Lung (tissue), 12 donors: ENCODE data around the gene OGFOD3. TPM values are rescaled to one million over a fixed set of nuclear protein-coding genes. Genes with fewer than 3 reads are reported as not detected.

Source experiments
- ATAC-seq: fragments of 200-7000 bp; cut with Tn5 transposase; one replicate; pipeline ENCODE4 v1.9.1; 2020; ENCODE audit warnings: moderate number of reproducible peaks; ENCODE audit not compliant: insufficient read depth, low FRiP score
- DNase-seq, 3 donors: peaks; one replicate each; pipeline ENCODE4 v3.0.0-alpha.2; 2013 to 2017
- H3K27ac ChIP-seq, 2 donors: one replicate each; pipeline ENCODE4 v1.5.1; 2013; ENCODE audit warnings: mild to moderate bottlenecking in 2 of 2, moderate library complexity in 2 of 2, control low read depth in 1 of 2, inconsistent platforms in 1 of 2, low read depth in 1 of 2, low read length in 1 of 2
- H3K27me3 ChIP-seq, 3 donors: one replicate each; pipeline ENCODE4 v1.5.1; 2013; ENCODE audit warnings: low read length in 2 of 3; ENCODE audit not compliant: control insufficient read depth in 3 of 3, insufficient read depth in 3 of 3
- H3K36me3 ChIP-seq, 4 donors: one replicate each; pipeline ENCODE4 v1.5.1; 2013; ENCODE audit warnings: low read length in 4 of 4, mild to moderate bottlenecking in 1 of 4, moderate library complexity in 1 of 4; ENCODE audit not compliant: control insufficient read depth in 4 of 4, insufficient read depth in 4 of 4
- H3K4me1 ChIP-seq, 5 donors: one replicate each; pipeline ENCODE4 v1.5.1; 2013; ENCODE audit warnings: low read length in 5 of 5, mild to moderate bottlenecking in 2 of 5, moderate library complexity in 1 of 5; ENCODE audit not compliant: control insufficient read depth in 5 of 5, insufficient read depth in 5 of 5
- H3K4me3 ChIP-seq: one replicate; pipeline ENCODE4 v1.5.1; 2013; ENCODE audit warnings: mild to moderate bottlenecking, control low read depth, moderate library complexity
- H3K9ac ChIP-seq, 2 donors: one replicate each; pipeline ENCODE4 v1.5.1; 2013; ENCODE audit warnings: low read length in 2 of 2, control low read depth in 1 of 2; ENCODE audit not compliant: insufficient read depth in 1 of 2
- H3K9me3 ChIP-seq, 4 donors: one replicate each; pipeline ENCODE4 v1.5.1; 2013; ENCODE audit warnings: low read length in 3 of 4, mild to moderate bottlenecking in 1 of 4, moderate library complexity in 1 of 4; ENCODE audit not compliant: control insufficient read depth in 4 of 4, insufficient read depth in 3 of 4
- WGBS, 2 donors: extraction: QIAGEN DNeasy Blood & Tissue Kit; methylation state at CpG; one replicate each; pipeline ENCODE4 v1.1.7; 2013; 5-methylcytosine and 5-hydroxymethylcytosine counted together
- polyA plus RNA-seq, 2 donors: library from polyadenylated mRNA; stranded (reverse); fragments of 200-250 nt; gene quantifications; one replicate each; pipeline ENCODE4 v1.2.1, GENCODE V29; 2013
- total RNA-seq, 2 donors: library from RNA; depleted of rRNA in 1 of 2; stranded (reverse); fragments of >200 nt in 1 of 2; gene quantifications; one replicate each; pipeline ENCODE4 v1.2.1, GENCODE V29; 2014 to 2021
- TF ChIP-seq, protein P1 (sequence below): IDR thresholded peaks from 2 replicates; pipeline ENCODE4 v1.5.1; 2012; ENCODE audit warnings: mild to moderate bottlenecking; ENCODE audit errors: control extremely low read depth, extremely low read depth
- donor health status: control.
- donor health status: control.
- donor health status: Bipolar disorder and iron deficiency.
- donor health status: healthy.
- donor health status: DM: yes; HTN: yes; CAD: no.

Gene OGFOD3
- total and polyA plus RNA-seq, 4 donors = 20.6 to 41.6 (median 29.8) TPM

DNA sequence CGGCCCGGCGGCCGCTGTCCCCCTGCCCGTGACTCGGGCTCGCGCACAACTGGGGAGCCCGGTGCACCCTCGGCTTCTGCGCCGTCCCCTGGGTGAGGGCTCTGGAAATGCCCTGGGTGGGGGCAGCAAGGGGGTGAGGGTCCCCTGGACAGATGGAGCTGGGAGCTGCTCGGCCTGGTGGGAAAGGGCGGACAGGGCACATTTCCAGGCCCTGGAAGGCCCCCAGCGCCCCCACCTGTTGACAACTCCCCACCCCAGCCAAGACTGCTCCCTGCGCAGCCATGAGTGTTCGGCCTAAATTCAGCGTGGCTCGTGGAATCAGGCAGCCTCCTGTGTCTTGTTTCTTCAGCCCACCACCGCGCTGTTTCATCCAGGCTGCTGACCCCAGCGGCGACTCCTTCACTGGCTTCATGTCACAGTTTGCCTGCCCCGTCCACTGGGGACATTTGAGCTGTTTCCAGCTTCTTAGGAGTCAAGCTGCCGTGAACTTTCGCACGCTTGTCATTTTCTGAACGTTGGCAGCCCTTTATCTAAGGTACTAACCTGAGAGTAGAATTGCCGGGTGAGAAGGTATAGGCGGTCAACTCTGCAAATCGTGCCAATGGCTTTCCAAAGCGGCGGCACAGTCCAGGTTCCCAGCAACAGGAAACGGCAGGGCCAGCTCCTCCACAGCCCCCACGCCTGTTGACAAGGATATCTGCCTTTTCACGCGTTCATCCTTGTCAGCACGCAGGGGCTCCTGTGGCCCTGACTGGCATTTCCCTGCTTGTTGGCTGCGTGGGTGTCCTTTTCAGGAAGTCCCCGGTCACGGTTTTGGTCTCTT lies 45.9 kb downstream of the OGFOD3 start:
- TF ChIP-seq, protein P1, sequence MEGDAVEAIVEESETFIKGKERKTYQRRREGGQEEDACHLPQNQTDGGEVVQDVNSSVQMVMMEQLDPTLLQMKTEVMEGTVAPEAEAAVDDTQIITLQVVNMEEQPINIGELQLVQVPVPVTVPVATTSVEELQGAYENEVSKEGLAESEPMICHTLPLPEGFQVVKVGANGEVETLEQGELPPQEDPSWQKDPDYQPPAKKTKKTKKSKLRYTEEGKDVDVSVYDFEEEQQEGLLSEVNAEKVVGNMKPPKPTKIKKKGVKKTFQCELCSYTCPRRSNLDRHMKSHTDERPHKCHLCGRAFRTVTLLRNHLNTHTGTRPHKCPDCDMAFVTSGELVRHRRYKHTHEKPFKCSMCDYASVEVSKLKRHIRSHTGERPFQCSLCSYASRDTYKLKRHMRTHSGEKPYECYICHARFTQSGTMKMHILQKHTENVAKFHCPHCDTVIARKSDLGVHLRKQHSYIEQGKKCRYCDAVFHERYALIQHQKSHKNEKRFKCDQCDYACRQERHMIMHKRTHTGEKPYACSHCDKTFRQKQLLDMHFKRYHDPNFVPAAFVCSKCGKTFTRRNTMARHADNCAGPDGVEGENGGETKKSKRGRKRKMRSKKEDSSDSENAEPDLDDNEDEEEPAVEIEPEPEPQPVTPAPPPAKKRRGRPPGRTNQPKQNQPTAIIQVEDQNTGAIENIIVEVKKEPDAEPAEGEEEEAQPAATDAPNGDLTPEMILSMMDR = no peak
- WGBS, 2 donors = 24 to 28% methylated on average over 39 to 41 of the region's 41 CpGs
- Histone ChIP-seq H3K36me3 (no peaks in the 10 kb centered on the region), H3K9ac (no peak overlapping the region), H3K4me3 (no peak overlapping the region), H3K4me1 (peaks cover 0 to 18% (median 8%) of the 10 kb centered on the region in 5 donors), H3K27ac (no peak overlapping the region), H3K27me3 (peaks cover 22 to 43% (median 38%) of the 10 kb centered on the region in 3 donors), H3K9me3 (peaks cover 0 to 7% (median 0%) of the 10 kb centered on the region in 4 donors)
- ATAC-seq = no peak
- DNase-seq = no peak

DNA sequence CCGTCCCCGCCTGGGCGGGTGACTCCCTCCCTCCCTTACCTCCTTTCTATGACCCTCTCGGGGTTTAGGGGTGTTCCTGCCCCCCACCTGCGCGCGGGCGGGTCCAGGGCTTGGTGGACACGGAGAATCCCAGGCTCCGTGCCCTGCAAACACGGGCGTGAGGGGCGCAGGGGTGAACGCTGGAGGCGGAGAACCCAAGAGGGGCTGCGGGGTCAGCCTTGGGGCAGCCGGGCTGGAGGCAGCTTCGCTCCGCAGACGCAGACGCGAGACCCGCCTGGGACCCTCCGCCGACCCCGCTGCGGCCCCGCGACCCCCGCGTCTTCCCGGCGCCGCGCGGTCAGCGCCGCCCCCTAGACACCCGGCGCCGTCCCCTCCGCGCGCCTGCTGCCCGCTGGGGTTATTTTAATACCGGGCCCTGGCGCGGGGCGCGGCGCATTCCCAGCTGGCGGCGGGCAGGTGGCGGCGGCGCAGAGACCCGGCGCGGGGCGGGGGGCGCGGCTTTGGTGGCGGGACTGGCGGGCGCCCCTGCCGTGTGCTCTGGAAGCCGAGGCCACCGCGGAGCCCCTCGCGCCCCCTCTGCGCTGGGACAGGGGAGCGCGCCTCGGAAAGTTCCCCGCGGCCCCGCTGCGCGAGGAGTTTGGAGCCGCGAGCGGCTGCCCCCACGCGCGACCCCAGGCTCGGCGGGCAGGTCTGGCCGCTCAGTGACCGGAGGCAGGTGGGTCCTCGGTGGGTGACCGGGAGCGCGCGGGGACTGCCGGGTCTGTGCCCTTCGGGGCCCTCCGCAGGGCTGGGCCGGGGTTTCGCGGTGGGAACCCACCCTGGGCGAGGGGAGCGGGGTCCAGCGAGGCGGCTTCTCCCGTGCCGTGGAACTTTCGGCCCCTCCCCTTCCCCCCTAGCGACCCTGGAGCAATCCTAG lies 46.8 kb downstream of the OGFOD3 start, which contains the start of gene UTS2R:
UTS2R (plus strand) TSS at position 433 of the 916 bp plus-strand sequence. CDS start 2,560 bp downstream, outside the sequence.
- WGBS, 2 donors = 4 to 7% methylated on average over 69 to 109 of the region's 109 CpGs
- H3K4me3 ChIP-seq = no peak within 1 kb of the TSS
- no peak within 1 kb of the TSS for H3K9ac ChIP-seq
- peaks cover 0 to 18% (median 8%) of the 10 kb centered on the region in 5 donors for H3K4me1 ChIP-seq
- H3K27me3 ChIP-seq = peaks cover 22 to 43% (median 38%) of the 10 kb centered on the region in 3 donors
- ATAC-seq = no peak
- TF ChIP-seq, protein P1 = no peak
- no peaks in the 10 kb centered on the region for H3K36me3 ChIP-seq
- H3K9me3 ChIP-seq = peaks cover 0 to 7% (median 0%) of the 10 kb centered on the region in 4 donors
- H3K27ac ChIP-seq = no peak within 1 kb of the TSS
- DNase-seq = no peak

DNA sequence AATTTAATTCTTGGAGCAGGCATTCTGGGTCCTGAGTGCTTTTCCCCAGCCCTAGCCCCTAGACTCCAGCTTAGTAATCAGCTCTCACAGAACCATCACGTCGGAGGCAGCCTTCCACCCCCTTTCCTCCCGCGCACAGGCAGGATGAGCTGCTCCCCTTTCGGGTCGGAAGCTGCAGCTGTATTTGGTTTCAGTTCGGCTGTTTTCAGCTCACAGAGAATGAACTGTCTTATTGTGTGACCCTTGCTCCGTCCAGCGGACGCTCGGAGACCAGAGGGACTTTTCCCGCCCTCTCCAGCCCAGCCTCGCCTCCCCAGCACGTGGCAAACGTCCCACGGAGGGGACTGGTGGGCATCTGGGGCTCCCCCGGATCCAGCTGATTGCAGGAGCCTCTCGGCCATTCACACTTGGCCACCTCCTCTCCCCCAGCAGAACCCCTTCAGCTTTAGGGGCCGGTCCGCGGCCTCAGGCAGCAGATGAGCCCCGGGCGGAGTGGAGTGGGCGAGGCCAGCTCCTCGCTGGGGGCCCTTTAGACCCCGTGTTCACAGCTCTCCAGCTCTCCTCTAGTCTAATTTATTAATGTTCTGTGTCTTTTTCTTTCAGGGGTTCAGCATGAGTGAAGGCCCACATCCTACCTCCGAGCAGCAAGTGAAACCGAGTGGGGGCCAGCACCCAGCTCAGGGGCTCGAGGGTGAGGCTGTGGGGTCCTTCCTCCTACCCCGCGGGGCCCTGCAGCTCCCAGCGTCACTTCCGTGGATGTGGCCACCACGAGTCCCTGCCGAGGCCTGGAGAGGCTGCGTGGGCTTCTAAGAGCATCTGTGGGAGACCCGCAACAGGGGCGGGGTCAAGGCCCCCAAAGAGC lies 47.7 kb downstream of the OGFOD3 start:
- Histone ChIP-seq H3K27me3 (peaks cover 19 to 38% (median 37%) of the 10 kb centered on the region in 3 donors), H3K27ac (no peak overlapping the region), H3K9ac (no peak overlapping the region), H3K4me3 (no peak overlapping the region), H3K4me1 (peaks cover 0 to 18% (median 8%) of the 10 kb centered on the region in 5 donors), H3K9me3 (peaks cover 0 to 7% (median 0%) of the 10 kb centered on the region in 4 donors), H3K36me3 (no peaks in the 10 kb centered on the region)
- WGBS, 2 donors = 23 to 26% methylated on average over 38 of the region's 38 CpGs
- TF ChIP-seq, protein P1 = no peak
- DNase-seq (no peak), ATAC-seq (no peak)
